Measurements from ENCODE around the gene DYNLRB2.

Gene DYNLRB2

DNA sequence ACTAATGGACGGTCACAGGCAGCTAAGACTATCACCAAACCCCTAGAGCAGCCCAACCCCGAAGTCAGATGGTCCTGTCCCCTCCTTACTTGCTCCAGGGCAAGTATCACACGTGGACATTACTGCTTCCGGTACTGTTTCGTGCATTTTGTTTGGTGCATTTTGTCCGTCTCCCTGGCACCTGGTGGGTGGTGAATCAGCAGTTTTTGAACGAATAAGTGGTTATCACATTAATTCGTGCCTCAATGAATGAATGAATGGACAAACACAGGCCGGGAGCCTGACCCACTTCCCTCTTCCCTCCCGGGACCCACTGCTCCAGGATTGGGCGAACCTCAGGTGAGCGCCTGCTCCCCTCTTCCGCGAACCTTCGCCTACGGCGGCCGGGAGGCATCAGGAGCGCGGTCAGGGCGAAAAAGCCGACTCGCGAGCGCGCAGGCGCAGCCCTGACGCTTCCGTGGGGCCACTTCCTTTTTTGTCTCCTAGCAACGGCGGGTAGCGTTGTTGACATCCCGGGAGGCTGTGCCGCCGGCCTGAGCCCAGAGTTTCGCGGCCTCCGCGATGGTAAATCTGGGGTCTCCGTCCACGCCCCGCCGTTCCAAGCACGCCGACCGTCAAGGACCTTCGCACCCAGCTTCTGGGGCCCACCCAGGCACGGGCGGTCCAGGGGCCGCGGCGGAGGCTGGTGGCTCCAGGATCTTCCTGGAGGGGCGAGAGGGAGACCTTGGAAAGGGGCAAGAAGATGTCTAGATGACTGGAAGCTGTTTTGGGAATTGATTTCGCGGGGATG is at the start of gene DYNLRB2:
Gene DYNLRB2, plus strand, starts transcription at position 478 of the 790 bp plus-strand sequence. Its CDS starts 84 bp downstream, at position 562.
- H3K9ac ChIP-seq (ENCODE audit: low read depth, low read length): peak within 1 kb of the TSS; percentile 38

DNA sequence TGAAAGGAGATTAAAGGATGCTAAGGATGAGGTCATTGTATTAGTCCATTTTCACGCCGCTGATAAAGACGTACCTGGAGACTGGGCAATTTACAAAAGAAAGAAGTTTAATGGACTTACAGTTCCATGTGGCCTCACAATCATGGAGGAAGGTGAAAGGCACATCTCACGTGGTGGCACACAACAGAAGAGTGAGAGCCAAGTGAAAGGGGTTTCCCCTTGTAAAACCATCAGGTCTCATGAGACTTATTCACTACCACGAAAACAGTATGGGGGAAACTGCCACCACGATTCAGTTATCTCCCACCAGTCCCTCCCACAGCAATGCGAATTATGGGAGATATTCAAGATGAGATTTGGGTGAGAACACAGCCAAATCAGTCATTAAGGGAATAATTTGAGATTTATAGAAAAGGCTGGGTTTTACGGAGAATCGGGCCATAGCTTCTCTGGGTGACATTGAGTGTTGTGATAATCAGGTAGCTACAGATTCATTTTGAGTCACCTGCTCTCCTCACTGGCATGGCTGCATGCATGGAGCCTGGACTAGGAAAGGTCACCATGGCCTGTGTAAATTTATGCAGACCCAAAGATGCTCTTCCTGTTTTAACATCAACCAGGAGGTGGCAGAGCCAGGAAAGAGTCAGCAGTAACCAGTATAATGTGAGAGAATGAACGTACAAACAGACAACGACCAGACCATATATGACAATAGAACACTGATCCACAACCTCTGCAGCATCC is 40.5 kb upstream of the DYNLRB2 start:
- Histone ChIP-seq H3K4me3 (ENCODE audit: low read depth, low read length) (no peak overlapping the region), H3K4me1 (ENCODE audit: control insufficient read depth, insufficient read depth, low read length) (no peaks in the 10 kb centered on the region), H3K9ac (ENCODE audit: low read depth, low read length) (no peak overlapping the region), H3K36me3 (ENCODE audit: control insufficient read depth, insufficient read depth, low read length) (no peaks in the 10 kb centered on the region), H3K27me3 (ENCODE audit: control insufficient read depth, insufficient read depth, low read length) (no peaks in the 10 kb centered on the region), H3K9me3 (ENCODE audit: control insufficient read depth, insufficient read depth, low read length) (no peaks in the 10 kb centered on the region)

More for the DNA sequence above, at the start of gene DYNLRB2:
- H3K4me3 ChIP-seq (ENCODE audit: low read depth, low read length): peak within 1 kb of the TSS; percentile 75
- no peaks in the 10 kb centered on the region for H3K36me3 ChIP-seq (ENCODE audit: control insufficient read depth, insufficient read depth, low read length)
- H3K9me3 ChIP-seq (ENCODE audit: control insufficient read depth, insufficient read depth, low read length): no peaks in the 10 kb centered on the region
- peaks cover 31% of the 10 kb centered on the region for H3K27me3 ChIP-seq (ENCODE audit: control insufficient read depth, insufficient read depth, low read length)
- no peaks in the 10 kb centered on the region for H3K4me1 ChIP-seq (ENCODE audit: control insufficient read depth, insufficient read depth, low read length)

DNA sequence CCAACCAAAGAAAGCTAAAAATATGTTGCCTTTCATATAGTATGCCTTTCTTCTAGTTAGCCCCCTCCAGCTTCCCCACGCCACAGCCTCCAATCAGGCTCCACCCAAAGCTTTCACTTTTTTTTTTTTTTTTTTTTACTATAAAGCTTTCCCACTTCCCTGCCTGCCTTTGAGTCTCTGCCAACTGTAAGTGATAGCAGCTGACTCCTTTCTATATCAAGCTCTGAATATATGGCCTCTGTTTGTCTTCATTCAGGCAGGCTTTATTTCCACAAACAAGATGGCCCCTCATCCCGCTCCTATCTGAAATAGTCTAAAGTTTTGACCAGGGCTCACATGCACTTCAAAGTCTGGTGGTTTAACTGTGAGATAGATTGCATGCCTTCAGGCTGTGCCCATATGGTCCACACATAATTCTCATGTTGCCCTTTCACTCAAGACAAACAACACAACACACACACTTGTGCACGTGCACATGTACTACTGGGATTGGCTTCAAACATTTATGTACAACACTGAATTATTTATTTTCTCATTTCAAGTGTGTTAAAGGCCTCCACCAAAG is 39.8 kb upstream of the DYNLRB2 start:
- Histone ChIP-seq H3K9me3 (ENCODE audit: control insufficient read depth, insufficient read depth, low read length) (no peaks in the 10 kb centered on the region), H3K9ac (ENCODE audit: low read depth, low read length) (no peak overlapping the region), H3K4me3 (ENCODE audit: low read depth, low read length) (no peak overlapping the region), H3K27me3 (ENCODE audit: control insufficient read depth, insufficient read depth, low read length) (no peaks in the 10 kb centered on the region), H3K4me1 (ENCODE audit: control insufficient read depth, insufficient read depth, low read length) (no peaks in the 10 kb centered on the region), H3K36me3 (ENCODE audit: control insufficient read depth, insufficient read depth, low read length) (no peaks in the 10 kb centered on the region)

DNA sequence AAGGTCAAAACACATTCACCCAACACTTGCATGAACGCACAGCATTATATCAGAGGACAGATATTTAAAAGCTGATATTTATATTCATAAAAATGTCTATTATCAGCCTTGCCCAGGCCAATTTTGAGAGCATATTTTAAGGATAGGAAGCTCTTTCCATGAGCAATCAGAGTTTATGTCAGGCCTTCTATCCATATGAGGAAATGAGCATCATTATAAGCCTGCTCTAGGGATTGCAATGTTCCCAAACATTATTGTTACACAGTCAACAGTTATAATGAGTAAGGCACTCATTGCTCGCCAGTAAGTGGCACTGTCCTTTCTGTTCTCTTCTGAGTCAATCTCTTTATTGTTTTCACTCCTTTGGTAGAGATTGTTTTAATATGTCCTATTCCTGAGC is 37.7 kb upstream of the DYNLRB2 start:
- Histone ChIP-seq H3K9me3 (ENCODE audit: control insufficient read depth, insufficient read depth, low read length) (no peaks in the 10 kb centered on the region), H3K4me3 (ENCODE audit: low read depth, low read length) (no peak overlapping the region), H3K9ac (ENCODE audit: low read depth, low read length) (no peak overlapping the region), H3K27me3 (ENCODE audit: control insufficient read depth, insufficient read depth, low read length) (no peaks in the 10 kb centered on the region), H3K4me1 (ENCODE audit: control insufficient read depth, insufficient read depth, low read length) (no peaks in the 10 kb centered on the region), H3K36me3 (ENCODE audit: control insufficient read depth, insufficient read depth, low read length) (no peaks in the 10 kb centered on the region)

DNA sequence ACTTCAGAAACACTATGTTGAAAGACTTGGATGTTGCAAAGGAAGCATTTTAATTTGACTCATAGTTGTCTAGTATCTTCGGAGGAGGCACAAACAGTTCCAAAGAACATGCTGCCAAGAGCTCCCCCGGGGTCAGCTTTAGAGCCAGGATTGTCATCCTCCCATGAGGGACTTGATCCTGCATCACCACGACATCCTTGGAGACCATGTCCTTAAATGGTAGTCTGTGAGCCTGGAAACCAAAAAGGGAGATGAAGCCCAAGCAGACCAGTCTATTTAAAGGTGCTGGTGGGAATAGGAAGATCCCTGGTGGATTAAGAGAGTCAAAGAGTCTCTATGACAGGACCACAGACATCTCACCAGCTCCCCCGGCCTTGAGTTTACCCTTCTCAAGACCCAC is 33.3 kb upstream of the DYNLRB2 start:
- no peak overlapping the region for H3K4me3 ChIP-seq (ENCODE audit: low read depth, low read length)
- no peaks in the 10 kb centered on the region for H3K36me3 ChIP-seq (ENCODE audit: control insufficient read depth, insufficient read depth, low read length)
- H3K9me3 ChIP-seq (ENCODE audit: control insufficient read depth, insufficient read depth, low read length): no peaks in the 10 kb centered on the region
- no peak overlapping the region for H3K9ac ChIP-seq (ENCODE audit: low read depth, low read length)
- no peaks in the 10 kb centered on the region for H3K27me3 ChIP-seq (ENCODE audit: control insufficient read depth, insufficient read depth, low read length)
- H3K4me1 ChIP-seq (ENCODE audit: control insufficient read depth, insufficient read depth, low read length): peaks cover 5% of the 10 kb centered on the region

- Histone ChIP-seq H3K9ac (ENCODE audit: low read depth, low read length) (no peak overlapping the region), H3K4me1 (ENCODE audit: control insufficient read depth, insufficient read depth, low read length) (peaks cover 7% of the 10 kb centered on the region), H3K9me3 (ENCODE audit: control insufficient read depth, insufficient read depth, low read length) (no peaks in the 10 kb centered on the region), H3K36me3 (ENCODE audit: control insufficient read depth, insufficient read depth, low read length) (no peaks in the 10 kb centered on the region), H3K4me3 (ENCODE audit: low read depth, low read length) (no peak overlapping the region), H3K27me3 (ENCODE audit: control insufficient read depth, insufficient read depth, low read length) (no peaks in the 10 kb centered on the region)
These were observed 30.9 kb upstream of the DYNLRB2 start for GRCh38 chr16:80509872-80510271.

DNA sequence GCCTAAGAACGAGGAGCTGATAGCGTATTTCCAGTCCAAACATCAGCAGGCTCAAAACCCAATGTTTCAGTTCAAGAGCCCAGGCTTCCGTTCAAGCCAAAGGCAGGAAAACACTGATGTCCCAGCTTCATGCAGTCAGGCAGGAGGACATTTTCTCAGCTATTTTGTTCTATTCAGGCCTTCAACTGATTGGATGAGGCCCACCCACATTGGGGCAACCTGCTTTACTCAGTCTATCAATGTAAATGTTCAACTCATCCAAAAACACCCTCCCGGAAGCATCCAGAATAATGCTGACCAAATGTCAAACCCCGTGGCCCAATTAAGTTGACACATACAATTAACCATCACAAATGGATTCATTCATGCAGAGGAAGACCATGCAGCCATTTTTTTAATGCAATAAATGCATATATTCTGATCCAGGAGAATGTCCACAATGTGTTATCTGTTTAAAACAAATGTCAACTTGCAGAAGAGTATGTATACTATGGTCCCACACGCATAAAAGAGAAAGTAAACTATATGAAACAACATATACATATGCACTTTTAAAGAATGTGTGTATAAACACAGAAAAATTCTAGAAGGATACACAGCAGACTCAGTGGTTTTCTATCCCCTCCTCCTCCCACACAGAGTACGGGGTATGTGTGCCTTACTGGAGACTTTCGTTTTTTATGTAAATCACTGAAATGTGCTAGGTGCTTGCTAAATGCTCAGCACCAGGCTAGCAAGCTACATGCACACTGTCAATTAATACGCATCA is 28.8 kb upstream of the DYNLRB2 start:
- Histone ChIP-seq H3K4me1 (ENCODE audit: control insufficient read depth, insufficient read depth, low read length) (peaks cover 7% of the 10 kb centered on the region), H3K36me3 (ENCODE audit: control insufficient read depth, insufficient read depth, low read length) (no peaks in the 10 kb centered on the region), H3K9ac (ENCODE audit: low read depth, low read length) (no peak overlapping the region), H3K4me3 (ENCODE audit: low read depth, low read length) (no peak overlapping the region), H3K9me3 (ENCODE audit: control insufficient read depth, insufficient read depth, low read length) (no peaks in the 10 kb centered on the region), H3K27me3 (ENCODE audit: control insufficient read depth, insufficient read depth, low read length) (no peaks in the 10 kb centered on the region)

- no peak overlapping the region for H3K4me3 ChIP-seq (ENCODE audit: low read depth, low read length)
- no peaks in the 10 kb centered on the region for H3K9me3 ChIP-seq (ENCODE audit: control insufficient read depth, insufficient read depth, low read length)
- H3K9ac ChIP-seq (ENCODE audit: low read depth, low read length): no peak overlapping the region
- no peaks in the 10 kb centered on the region for H3K36me3 ChIP-seq (ENCODE audit: control insufficient read depth, insufficient read depth, low read length)
- H3K27me3 ChIP-seq (ENCODE audit: control insufficient read depth, insufficient read depth, low read length): no peaks in the 10 kb centered on the region
- H3K4me1 ChIP-seq (ENCODE audit: control insufficient read depth, insufficient read depth, low read length): peaks cover 7% of the 10 kb centered on the region
These were observed 28.3 kb upstream of the DYNLRB2 start for GRCh38 chr16:80512593-80512853.

DNA sequence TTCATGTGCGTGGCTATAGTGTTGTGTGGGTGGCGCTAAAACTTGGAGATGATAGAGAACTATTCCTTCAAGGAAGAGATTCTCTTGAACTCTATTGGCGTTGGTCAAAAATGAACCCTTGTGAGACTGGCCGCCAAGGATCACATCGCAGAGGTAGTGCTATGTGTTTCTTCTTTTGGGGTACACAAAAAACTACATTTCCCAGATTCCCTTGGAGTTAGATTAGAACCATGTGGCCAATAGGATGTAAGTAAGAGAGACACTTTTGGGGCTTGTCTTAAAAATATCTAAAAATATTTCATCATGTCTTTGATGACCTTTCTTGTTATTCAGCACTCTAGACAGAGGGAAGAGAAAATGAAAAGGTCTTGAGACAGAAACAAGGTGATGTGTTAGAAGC is 25.4 kb upstream of the DYNLRB2 start:
- H3K9ac ChIP-seq (ENCODE audit: low read depth, low read length): no peak overlapping the region
- no peaks in the 10 kb centered on the region for H3K27me3 ChIP-seq (ENCODE audit: control insufficient read depth, insufficient read depth, low read length)
- peaks cover 2% of the 10 kb centered on the region for H3K4me1 ChIP-seq (ENCODE audit: control insufficient read depth, insufficient read depth, low read length)
- no peaks in the 10 kb centered on the region for H3K9me3 ChIP-seq (ENCODE audit: control insufficient read depth, insufficient read depth, low read length)
- no peaks in the 10 kb centered on the region for H3K36me3 ChIP-seq (ENCODE audit: control insufficient read depth, insufficient read depth, low read length)
- no peak overlapping the region for H3K4me3 ChIP-seq (ENCODE audit: low read depth, low read length)

DNA sequence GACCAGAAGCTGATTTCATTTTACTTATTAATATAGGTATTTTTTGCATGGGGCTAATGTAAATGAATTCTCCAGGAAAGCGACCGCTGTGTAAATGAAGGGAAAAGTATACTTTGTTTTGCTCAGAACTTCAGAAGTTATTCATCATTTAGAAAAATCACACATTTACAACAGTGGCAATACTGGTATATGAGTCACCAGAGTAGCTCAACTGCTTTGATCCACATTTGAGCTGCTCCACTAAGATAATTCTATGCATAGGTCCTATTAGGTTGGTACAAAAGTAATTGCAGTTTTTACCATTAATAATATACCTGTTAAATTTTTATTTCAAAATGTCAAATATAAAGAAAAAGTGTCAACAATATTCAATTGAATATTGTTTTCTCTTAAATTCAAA is 22.9 kb upstream of the DYNLRB2 start:
- H3K36me3 ChIP-seq (ENCODE audit: control insufficient read depth, insufficient read depth, low read length): no peaks in the 10 kb centered on the region
- no peaks in the 10 kb centered on the region for H3K9me3 ChIP-seq (ENCODE audit: control insufficient read depth, insufficient read depth, low read length)
- no peaks in the 10 kb centered on the region for H3K27me3 ChIP-seq (ENCODE audit: control insufficient read depth, insufficient read depth, low read length)
- H3K4me3 ChIP-seq (ENCODE audit: low read depth, low read length): no peak overlapping the region
- peaks cover 2% of the 10 kb centered on the region for H3K4me1 ChIP-seq (ENCODE audit: control insufficient read depth, insufficient read depth, low read length)
- no peak overlapping the region for H3K9ac ChIP-seq (ENCODE audit: low read depth, low read length)

GRCh38 chr16:80518436-80518835 is 22.4 kb upstream of the DYNLRB2 start:
- H3K4me3 ChIP-seq (ENCODE audit: low read depth, low read length): no peak overlapping the region
- H3K36me3 ChIP-seq (ENCODE audit: control insufficient read depth, insufficient read depth, low read length): no peaks in the 10 kb centered on the region
- no peaks in the 10 kb centered on the region for H3K4me1 ChIP-seq (ENCODE audit: control insufficient read depth, insufficient read depth, low read length)
- H3K9me3 ChIP-seq (ENCODE audit: control insufficient read depth, insufficient read depth, low read length): no peaks in the 10 kb centered on the region
- no peaks in the 10 kb centered on the region for H3K27me3 ChIP-seq (ENCODE audit: control insufficient read depth, insufficient read depth, low read length)
- H3K9ac ChIP-seq (ENCODE audit: low read depth, low read length): no peak overlapping the region

Measured in iPS-15b (cell line).